IPS-15b (cell line): ENCODE results near the gene C1R.

ENCODE experiments used
- H3K27me3 ChIP-seq: one replicate; pipeline ENCODE4 v1.6.1; 2013; ENCODE audit warnings: low read length; ENCODE audit not compliant: control insufficient read depth, insufficient read depth
- H3K36me3 ChIP-seq: one replicate; pipeline ENCODE4 v1.6.1; 2013; ENCODE audit warnings: low read length; ENCODE audit not compliant: control insufficient read depth, insufficient read depth
- H3K4me1 ChIP-seq: one replicate; pipeline ENCODE4 v1.6.1; 2013; ENCODE audit warnings: mild to moderate bottlenecking, low read length; ENCODE audit not compliant: control insufficient read depth, insufficient read depth
- H3K4me3 ChIP-seq: one replicate; pipeline ENCODE4 v1.5.1; 2013; ENCODE audit warnings: low read depth, low read length
- H3K9ac ChIP-seq: one replicate; pipeline ENCODE4 v1.6.1; 2013; ENCODE audit warnings: low read depth, mild to moderate bottlenecking, low read length
- H3K9me3 ChIP-seq: one replicate; pipeline ENCODE4 v1.6.1; 2013; ENCODE audit warnings: mild to moderate bottlenecking, low read length; ENCODE audit not compliant: control insufficient read depth, insufficient read depth

Gene C1R

GRCh38 chr12:7092229-7092985 lies at the start of gene C1R:
Gene C1R, minus strand, starts transcription at chr12:7092445. Its CDS starts 57 bp downstream, at chr12:7092388.
- no peaks in the 10 kb centered on the region for H3K27me3 ChIP-seq
- peaks cover 19% of the 10 kb centered on the region for H3K4me1 ChIP-seq
- H3K4me3 ChIP-seq = peak within 1 kb of the TSS; percentile 41
- H3K36me3 ChIP-seq = no peaks in the 10 kb centered on the region
- H3K9me3 ChIP-seq = no peaks in the 10 kb centered on the region
- H3K9ac ChIP-seq = no peak within 1 kb of the TSS

GRCh38 chr12:7141351-7142005 lies 49.2 kb upstream of the C1R start:
- no peaks in the 10 kb centered on the region for H3K9me3 ChIP-seq
- H3K27me3 ChIP-seq = no peaks in the 10 kb centered on the region
- H3K4me1 ChIP-seq = no peaks in the 10 kb centered on the region
- no peak overlapping the region for H3K4me3 ChIP-seq
- H3K9ac ChIP-seq = no peak overlapping the region
- peaks cover 10% of the 10 kb centered on the region for H3K36me3 ChIP-seq

- Histone ChIP-seq H3K27me3 (no peaks in the 10 kb centered on the region), H3K36me3 (peaks cover 19% of the 10 kb centered on the region), H3K4me3 (no peak overlapping the region), H3K4me1 (no peaks in the 10 kb centered on the region), H3K9ac (no peak overlapping the region), H3K9me3 (no peaks in the 10 kb centered on the region)
Observed at GRCh38 chr12:7139200-7139599, 47.0 kb upstream of the C1R start.

GRCh38 chr12:7137908-7138307 lies 45.7 kb upstream of the C1R start:
- Histone ChIP-seq H3K4me3 (no peak overlapping the region), H3K4me1 (no peaks in the 10 kb centered on the region), H3K9ac (no peak overlapping the region), H3K9me3 (no peaks in the 10 kb centered on the region), H3K27me3 (no peaks in the 10 kb centered on the region), H3K36me3 (peaks cover 19% of the 10 kb centered on the region)

- H3K9me3 ChIP-seq = no peaks in the 10 kb centered on the region
- no peaks in the 10 kb centered on the region for H3K27me3 ChIP-seq
- H3K9ac ChIP-seq = no peak overlapping the region
- no peak overlapping the region for H3K4me3 ChIP-seq
- peaks cover 19% of the 10 kb centered on the region for H3K36me3 ChIP-seq
- H3K4me1 ChIP-seq = peaks cover 2% of the 10 kb centered on the region
Observed at GRCh38 chr12:7136676-7137075, 44.4 kb upstream of the C1R start.

GRCh38 chr12:7136071-7136470 lies 43.8 kb upstream of the C1R start:
- H3K9ac ChIP-seq = no peak overlapping the region

GRCh38 chr12:7134396-7135166 lies 42.3 kb upstream of the C1R start:
- H3K9ac ChIP-seq = no peak overlapping the region
- no peak overlapping the region for H3K4me3 ChIP-seq
- no peaks in the 10 kb centered on the region for H3K9me3 ChIP-seq
- H3K4me1 ChIP-seq = peaks cover 4% of the 10 kb centered on the region
- peaks cover 4% of the 10 kb centered on the region for H3K27me3 ChIP-seq
- H3K36me3 ChIP-seq = peaks cover 19% of the 10 kb centered on the region

More at GRCh38 chr12:7136071-7136470, 43.8 kb upstream of the C1R start:
- Histone ChIP-seq H3K36me3 (peaks cover 19% of the 10 kb centered on the region), H3K27me3 (no peaks in the 10 kb centered on the region), H3K4me3 (no peak overlapping the region), H3K4me1 (peaks cover 4% of the 10 kb centered on the region), H3K9me3 (no peaks in the 10 kb centered on the region)

GRCh38 chr12:7131502-7131866 lies 39.2 kb upstream of the C1R start:
- H3K9me3 ChIP-seq = no peaks in the 10 kb centered on the region
- H3K9ac ChIP-seq = no peak overlapping the region
- peaks cover 13% of the 10 kb centered on the region for H3K36me3 ChIP-seq
- peaks cover 11% of the 10 kb centered on the region for H3K27me3 ChIP-seq
- peaks cover 13% of the 10 kb centered on the region for H3K4me1 ChIP-seq
- H3K4me3 ChIP-seq = peak overlapping the region; percentile 88

GRCh38 chr12:7130701-7131501 lies 38.7 kb upstream of the C1R start:
- H3K36me3 ChIP-seq = peaks cover 7% of the 10 kb centered on the region

GRCh38 chr12:7129872-7130691 lies 37.8 kb upstream of the C1R start, which contains the start of gene CLSTN3:
Gene CLSTN3, plus strand, starts transcription at chr12:7130371. Its CDS starts 278 bp downstream, at chr12:7130649.
- Histone ChIP-seq H3K4me3 (peak within 1 kb of the TSS; percentile 88), H3K9me3 (no peaks in the 10 kb centered on the region), H3K4me1 (peaks cover 13% of the 10 kb centered on the region), H3K9ac (peak within 1 kb of the TSS; percentile 47), H3K36me3 (no peaks in the 10 kb centered on the region), H3K27me3 (peaks cover 11% of the 10 kb centered on the region)

More at GRCh38 chr12:7130701-7131501, 38.7 kb upstream of the C1R start:
- peaks cover 11% of the 10 kb centered on the region for H3K27me3 ChIP-seq
- H3K4me3 ChIP-seq = peak overlapping the region; percentile 88
- H3K9me3 ChIP-seq = no peaks in the 10 kb centered on the region
- H3K4me1 ChIP-seq = peaks cover 13% of the 10 kb centered on the region
- H3K9ac ChIP-seq = no peak overlapping the region
